ENCODE data around the gene HOXD4.

GRCh38 chr2:176157499-176158185 lies 6.3 kb downstream of the HOXD4 start:
- TF ChIP-seq CTCF (IDR thresholded peaks at IDR 0.05): no peak
- TF ChIP-seq ZFX (IDR thresholded peaks at IDR 0.05; ENCODE audit: borderline replicate concordance): no peak
